ENCODE measurements around the gene JARID2. TPM values are rescaled to one million over a fixed set of nuclear protein-coding genes. Genes with fewer than 3 reads are reported as not detected.

The JARID2 gene
- polyA plus RNA-seq, 1 experiment, result 9.7 TPM

- TF ChIP-seq, protein P1, sequence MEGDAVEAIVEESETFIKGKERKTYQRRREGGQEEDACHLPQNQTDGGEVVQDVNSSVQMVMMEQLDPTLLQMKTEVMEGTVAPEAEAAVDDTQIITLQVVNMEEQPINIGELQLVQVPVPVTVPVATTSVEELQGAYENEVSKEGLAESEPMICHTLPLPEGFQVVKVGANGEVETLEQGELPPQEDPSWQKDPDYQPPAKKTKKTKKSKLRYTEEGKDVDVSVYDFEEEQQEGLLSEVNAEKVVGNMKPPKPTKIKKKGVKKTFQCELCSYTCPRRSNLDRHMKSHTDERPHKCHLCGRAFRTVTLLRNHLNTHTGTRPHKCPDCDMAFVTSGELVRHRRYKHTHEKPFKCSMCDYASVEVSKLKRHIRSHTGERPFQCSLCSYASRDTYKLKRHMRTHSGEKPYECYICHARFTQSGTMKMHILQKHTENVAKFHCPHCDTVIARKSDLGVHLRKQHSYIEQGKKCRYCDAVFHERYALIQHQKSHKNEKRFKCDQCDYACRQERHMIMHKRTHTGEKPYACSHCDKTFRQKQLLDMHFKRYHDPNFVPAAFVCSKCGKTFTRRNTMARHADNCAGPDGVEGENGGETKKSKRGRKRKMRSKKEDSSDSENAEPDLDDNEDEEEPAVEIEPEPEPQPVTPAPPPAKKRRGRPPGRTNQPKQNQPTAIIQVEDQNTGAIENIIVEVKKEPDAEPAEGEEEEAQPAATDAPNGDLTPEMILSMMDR (IDR thresholded peaks at IDR 0.05; ENCODE audit: low read depth, low read length), result no peak
- Histone ChIP-seq H3K27ac (ENCODE audit: low read depth, low read length) (no peak overlapping the region), H3K4me3 (ENCODE audit: low read depth, low read length) (no peak overlapping the region), H3K27me3 (ENCODE audit: control insufficient read depth, insufficient read depth, low read length) (no peaks in the 10 kb centered on the region), H3K9me3 (ENCODE audit: control insufficient read depth, insufficient read depth, low read length) (peaks cover 8% of the 10 kb centered on the region)
- CTCF ChIA-PET, result interaction anchor here (0.7 to 0.9 kb wide), 2 partner anchors 11 to 227 kb away, joined by 4 to 5 read pairs; no protein-coding TSS in a partner anchor
- no peak for DNase-seq (ENCODE audit: low read depth, low spot score)
- POLR2A ChIA-PET, result interaction anchor here (0.7 kb wide), 1 partner anchor 28 kb away, joined by 7 read pairs; no protein-coding TSS in a partner anchor
These were observed 15.0 kb upstream of the JARID2 start for GRCh38 chr6:15230827-15231226.

DNA sequence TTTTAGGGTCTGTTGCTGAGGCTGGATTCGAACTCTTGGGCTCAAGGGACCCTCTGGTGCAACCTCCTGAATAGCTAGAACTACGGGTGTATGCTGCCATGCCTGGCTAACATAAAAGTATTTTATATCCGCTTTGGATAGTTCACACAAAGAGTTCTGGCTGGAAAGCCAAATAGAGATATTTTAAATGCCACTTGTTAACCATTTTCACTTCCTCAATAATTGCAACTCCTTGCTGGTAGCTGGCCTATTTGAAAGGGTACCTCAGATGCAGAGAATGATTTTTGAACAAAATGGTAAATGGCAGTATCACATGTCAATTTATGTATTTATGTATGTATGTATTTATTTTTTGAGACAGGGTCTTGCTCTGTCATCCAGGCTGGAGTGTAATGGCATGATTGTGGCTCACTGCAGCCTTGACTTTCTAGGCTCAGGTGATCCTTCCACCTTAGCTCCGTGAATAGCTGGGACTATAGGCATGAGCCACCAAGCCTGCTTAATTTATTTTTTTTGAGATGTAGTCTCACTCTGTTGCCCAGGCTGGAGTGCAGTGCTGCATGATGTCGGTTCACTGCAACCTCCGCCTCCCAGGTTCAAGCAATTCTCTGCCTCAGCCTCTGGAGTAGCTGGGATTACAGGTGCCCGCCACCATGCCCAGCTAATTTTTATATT is 12.9 kb upstream of the JARID2 start:
- TF ChIP-seq, protein P1 (IDR thresholded peaks at IDR 0.05; ENCODE audit: low read depth, low read length), result no peak
- H3K9me3 ChIP-seq (ENCODE audit: control insufficient read depth, insufficient read depth, low read length), result peaks cover 4% of the 10 kb centered on the region
- CTCF ChIA-PET, result no interaction called here

DNA sequence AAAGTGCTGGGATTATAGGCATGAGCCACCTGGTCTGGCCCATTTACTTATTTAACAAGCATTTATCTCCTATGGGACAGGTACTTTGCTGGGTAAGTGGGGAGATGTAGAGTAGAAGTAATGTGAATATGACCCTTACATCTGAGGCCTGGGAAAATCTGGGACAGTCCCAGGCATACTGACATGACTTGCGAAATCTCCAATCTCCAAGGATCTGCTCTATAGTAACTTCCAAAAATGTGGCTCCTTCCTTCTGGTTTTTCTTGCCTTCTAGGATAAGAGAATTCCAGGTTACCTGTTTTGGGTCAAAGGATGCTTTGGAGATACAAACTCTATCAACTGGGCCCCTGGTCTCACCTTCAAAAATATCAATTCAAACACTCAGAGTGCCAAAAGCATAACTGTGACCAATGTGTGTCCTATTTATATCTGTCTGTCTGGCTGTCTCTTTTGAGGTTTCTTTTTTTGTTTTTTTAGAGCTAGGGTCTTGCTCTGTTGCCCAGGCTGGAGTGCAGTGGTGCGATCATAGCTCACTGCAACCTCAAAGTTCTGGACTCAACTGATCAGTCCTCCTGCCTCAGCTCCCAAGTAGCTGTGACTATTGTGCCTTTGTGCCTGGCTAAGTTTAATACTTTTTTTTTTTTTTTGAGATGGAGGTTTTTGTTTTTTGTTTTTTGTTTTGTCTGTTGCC is 11.7 kb upstream of the JARID2 start:
- Histone ChIP-seq H3K27me3 (ENCODE audit: control insufficient read depth, insufficient read depth, low read length) (no peaks in the 10 kb centered on the region), H3K9me3 (ENCODE audit: control insufficient read depth, insufficient read depth, low read length) (no peaks in the 10 kb centered on the region), H3K4me3 (ENCODE audit: low read depth, low read length) (no peak overlapping the region), H3K27ac (ENCODE audit: low read depth, low read length) (no peak overlapping the region)
- DNase-seq (ENCODE audit: low read depth, low spot score), result no peak
- CTCF ChIA-PET, result no interaction called here
- TF ChIP-seq, protein P1 (IDR thresholded peaks at IDR 0.05; ENCODE audit: low read depth, low read length), result no peak
- POLR2A ChIA-PET, result no interaction called here

More for the DNA sequence above, 12.9 kb upstream of the JARID2 start:
- no peaks in the 10 kb centered on the region for H3K27me3 ChIP-seq (ENCODE audit: control insufficient read depth, insufficient read depth, low read length)
- no peak overlapping the region for H3K4me3 ChIP-seq (ENCODE audit: low read depth, low read length)
- no peak overlapping the region for H3K27ac ChIP-seq (ENCODE audit: low read depth, low read length)
- POLR2A ChIA-PET, result no interaction called here
- no peak for DNase-seq (ENCODE audit: low read depth, low spot score)

- POLR2A ChIA-PET, result interaction anchor here (0.5 kb wide), 2 partner anchors 174 to 782 kb away, joined by 3 to 4 read pairs; no protein-coding TSS in a partner anchor
- TF ChIP-seq, protein P1 (IDR thresholded peaks at IDR 0.05; ENCODE audit: low read depth, low read length), result no peak
- Histone ChIP-seq H3K9me3 (ENCODE audit: control insufficient read depth, insufficient read depth, low read length) (no peaks in the 10 kb centered on the region), H3K27ac (ENCODE audit: low read depth, low read length) (no peak overlapping the region), H3K27me3 (ENCODE audit: control insufficient read depth, insufficient read depth, low read length) (no peaks in the 10 kb centered on the region), H3K4me3 (ENCODE audit: low read depth, low read length) (no peak overlapping the region)
- DNase-seq (ENCODE audit: low read depth, low spot score), result no peak
- CTCF ChIA-PET, result no interaction called here
These were observed 6.1 kb upstream of the JARID2 start for GRCh38 chr6:15239616-15240364.
